HCT116 (cell line): Measurements from ENCODE around the gene SEC61A1. TPM values are rescaled to one million over a fixed set of nuclear protein-coding genes. Genes with fewer than 3 reads are reported as not detected.

ENCODE experiments used
- ATAC-seq: fragments of 200-7000 bp; cut with Tn5 transposase; 2 replicates; pipeline ENCODE4 v1.9.1; 2020; ENCODE audit warnings: mild to moderate bottlenecking, moderate library complexity
- BruUV-seq: library from RNA; stranded (reverse); fragments of 400-500 nt; replicated peaks from 2 replicates; lab custom pipeline; 2021; lab: Mats Ljungman, UMichigan
- CTCF ChIA-PET: fragments of 300-600 bp; sonication (Branson Sonifier 250); formaldehyde crosslinking; loops from one replicate; lab custom pipeline; 2021; ENCODE audit warnings: antibody characterized with exemption; lab: Charles Lee
- POLR2A ChIA-PET: fragments of 300-600, 350-600 bp; sonication (Branson Sonifier 250); formaldehyde crosslinking; loops from one replicate; lab custom pipeline; 2021; ENCODE audit warnings: antibody characterized with exemption; lab: Charles Lee
- RAD21 ChIA-PET, 2 experiments: fragments of 300-600 bp; sonication (Branson Sonifier 250); formaldehyde crosslinking; loops; one replicate each; lab custom pipeline; 2023; ENCODE audit warnings: low total read pairs in 2 of 2; ENCODE audit not compliant: uncharacterized antibody in 2 of 2, unreplicated experiment in 2 of 2, low non-redundant PET in 1 of 2; lab: Charles Lee
- DNase-seq: peaks from one replicate; pipeline ENCODE4 v3.0.0-alpha.2; 2010; ENCODE audit warnings: low read depth, low spot score
- H2AFZ ChIP-seq: fragments of 200-600 bp; shearing (Covaris generic), sonication (generic); 2 replicates; pipeline ENCODE4 v1.6.1; 2017; ENCODE audit warnings: low read depth, mixed run types, mixed read lengths, antibody characterized with exemption, low read length; ENCODE audit not compliant: poor library complexity, severe bottlenecking
- H3K27ac ChIP-seq: 2 replicates; pipeline ENCODE4 v1.5.1; 2012; ENCODE audit warnings: low read depth, low read length
- H3K27me3 ChIP-seq: fragments of 200-600 bp; sonication (generic); 2 replicates; pipeline ENCODE4 v1.6.1; 2016; ENCODE audit warnings: mixed run types, low read length, mixed read lengths; ENCODE audit not compliant: insufficient read depth
- H3K36me3 ChIP-seq, 2 experiments: fragments of 200-500 bp in 1 of 2; fragments of 200-600 bp in 1 of 2; sonication (Bioruptor generic) in 1 of 2; sonication (generic) in 1 of 2; 2 replicates each; pipeline versions ENCODE4 v1.5.1 to v1.6.1; 2014 to 2016; ENCODE audit warnings: low read length in 2 of 2, inconsistent platforms in 1 of 2, mixed read lengths in 1 of 2, mixed run types in 1 of 2; ENCODE audit not compliant: insufficient read depth in 2 of 2, control insufficient read depth in 1 of 2
- H3K4me1 ChIP-seq, 2 experiments: fragments of 200-600 bp in 1 of 2; sonication (generic) in 1 of 2; 2 replicates each; pipeline versions ENCODE4 v1.5.1 to v1.6.1; 2012 to 2017; ENCODE audit warnings: low read length in 2 of 2, inconsistent platforms in 1 of 2, mild to moderate bottlenecking in 1 of 2, mixed read lengths in 1 of 2, mixed run types in 1 of 2, moderate library complexity in 1 of 2; ENCODE audit not compliant: insufficient read depth in 2 of 2, control insufficient read depth in 1 of 2
- H3K4me2 ChIP-seq: fragments of 200-600 bp; sonication (generic); 2 replicates; pipeline ENCODE4 v1.6.1; 2017; ENCODE audit warnings: mixed run types, low read length, mixed read lengths
- H3K4me3 ChIP-seq, 2 experiments: fragments of 200-600 bp in 1 of 2; sonication (generic) in 1 of 2; replicated peaks in 1 of 2; 2 replicates each; pipeline ENCODE4 v1.5.1; 2011 to 2016; ENCODE audit warnings: low read length in 2 of 2, control low read depth in 1 of 2, low read depth in 1 of 2, mild to moderate bottlenecking in 1 of 2, mixed read lengths in 1 of 2, mixed run types in 1 of 2
- H3K79me2 ChIP-seq: fragments of 200-600 bp; sonication (generic); 2 replicates; pipeline ENCODE4 v1.6.1; 2017; ENCODE audit warnings: mild to moderate bottlenecking, mixed run types, low read length, moderate library complexity, mixed read lengths; ENCODE audit not compliant: insufficient read depth
- H3K9ac ChIP-seq: fragments of 200-600 bp; sonication (generic); 2 replicates; pipeline ENCODE4 v1.6.1; 2016; ENCODE audit warnings: low read length, mixed read lengths
- H3K9me2 ChIP-seq: fragments of 200-600 bp; sonication (generic), shearing (Covaris generic); 2 replicates; pipeline ENCODE4 v1.6.1; 2017; ENCODE audit warnings: mixed run types, mild to moderate bottlenecking, moderate library complexity; ENCODE audit not compliant: insufficient read depth
- H3K9me3 ChIP-seq, 2 experiments: fragments of 200-500 bp in 1 of 2; fragments of 200-600 bp in 1 of 2; sonication (Bioruptor generic) in 1 of 2; sonication (generic) in 1 of 2; 2 replicates each; pipeline ENCODE4 v1.6.1; 2014 to 2017; ENCODE audit warnings: low read length in 2 of 2, mixed read lengths in 2 of 2, inconsistent platforms in 1 of 2, low read depth in 1 of 2, mild to moderate bottlenecking in 1 of 2, mixed run types in 1 of 2, moderate library complexity in 1 of 2; ENCODE audit not compliant: control insufficient read depth in 1 of 2, insufficient read depth in 1 of 2
- H4K20me1 ChIP-seq: fragments of 200-600 bp; sonication (generic), shearing (Covaris generic); 2 replicates; pipeline ENCODE4 v1.6.1; 2017; ENCODE audit warnings: mixed run types, mild to moderate bottlenecking, moderate library complexity; ENCODE audit not compliant: insufficient read depth
- CBX3 ChIP-seq: IDR thresholded peaks from 2 replicates; pipeline ENCODE4 v1.6.1; 2012; ENCODE audit warnings: low read depth
- EGR1 ChIP-seq: IDR thresholded peaks from 2 replicates; pipeline ENCODE4 v1.6.1; 2012; ENCODE audit warnings: low read depth
- ELF1 ChIP-seq: IDR thresholded peaks from 2 replicates; pipeline ENCODE4 v1.6.1; 2012; ENCODE audit warnings: low read depth, borderline replicate concordance
- EZH2 ChIP-seq: fragments of 200-600 bp; sonication (generic); IDR thresholded peaks from 2 replicates; pipeline ENCODE4 v1.6.1; 2017; ENCODE audit warnings: antibody characterized with exemption, mixed run types
- FOSL1 ChIP-seq: IDR thresholded peaks from 2 replicates; pipeline ENCODE4 v1.6.1; 2012; ENCODE audit warnings: low read depth
- JUND ChIP-seq: IDR thresholded peaks from 2 replicates; pipeline ENCODE4 v1.6.1; 2012
- POLR2A ChIP-seq: IDR thresholded peaks from 2 replicates; pipeline ENCODE4 v1.7.0; 2011; ENCODE audit warnings: borderline replicate concordance; ENCODE audit not compliant: insufficient read depth, insufficient read length; ENCODE audit errors: extremely low read depth
- POLR2AphosphoS5 ChIP-seq: IDR thresholded peaks from 2 replicates; pipeline ENCODE4 v1.6.1; 2011; ENCODE audit warnings: mild to moderate bottlenecking, low read depth, low read length, moderate library complexity
- SIN3A ChIP-seq: IDR thresholded peaks from 2 replicates; pipeline ENCODE4 v1.6.1; 2012; ENCODE audit warnings: low read depth
- SP1 ChIP-seq: IDR thresholded peaks from 2 replicates; pipeline ENCODE4 v1.6.1; 2012; ENCODE audit warnings: low read depth
- SRF ChIP-seq: IDR thresholded peaks from 2 replicates; pipeline ENCODE4 v1.6.1; 2012; ENCODE audit warnings: low read depth
- TCF7L2 ChIP-seq: IDR thresholded peaks from 2 replicates; pipeline ENCODE4 v1.7.0; 2011; ENCODE audit warnings: borderline replicate concordance, inconsistent platforms; ENCODE audit not compliant: insufficient read depth, insufficient read length; ENCODE audit errors: extremely low read depth
- YY1 ChIP-seq: IDR thresholded peaks from 2 replicates; pipeline ENCODE4 v1.6.1; 2011; ENCODE audit warnings: low read length, low read depth, moderate library complexity, mild to moderate bottlenecking; ENCODE audit not compliant: insufficient replicate concordance; ENCODE audit errors: extremely low read depth
- ZFX ChIP-seq: fragments of 450-650 bp; IDR thresholded peaks from 2 replicates; pipeline ENCODE4 v1.6.1; 2017
- ZNF274 ChIP-seq: fragments of 200-500 bp; sonication (Bioruptor generic); IDR thresholded peaks from 2 replicates; pipeline ENCODE4 v1.6.1; 2014; ENCODE audit warnings: mild to moderate bottlenecking, low read depth, low read length, inconsistent platforms
- intact Hi-C: fragments of 100-400 bp; cut with micrococcal nuclease; formaldehyde crosslinking; loops from 2 replicates; pipeline ENCODE4 v1.10.0; 2022
- total RNA-seq: library from RNA; stranded (reverse); gene quantifications from one replicate; pipeline ENCODE4 v1.2.1, GENCODE V29; 2021; ENCODE audit not compliant: unreplicated experiment
- TF ChIP-seq, protein P1 (sequence below): IDR thresholded peaks from 2 replicates; pipeline ENCODE4 v1.6.1; 2012
- TF ChIP-seq, protein P2 (sequence below): IDR thresholded peaks from 2 replicates; pipeline ENCODE4 v1.6.1; 2011; ENCODE audit warnings: mild to moderate bottlenecking, low read length, moderate library complexity; ENCODE audit not compliant: insufficient replicate concordance; ENCODE audit errors: extremely low read depth
- TF ChIP-seq, protein P3 (sequence below), 3 experiments: fragments of 200-600 bp in 1 of 3; sonication (generic) in 1 of 3; IDR thresholded peaks in 2 of 3; conservative IDR thresholded peaks in 1 of 3; 2 replicates each; pipeline ENCODE4 v1.5.1; 2012 to 2017; ENCODE audit warnings: low read depth in 2 of 3, low read length in 2 of 3, antibody characterized with exemption in 1 of 3, borderline replicate concordance in 1 of 3, control low read depth in 1 of 3, mild to moderate bottlenecking in 1 of 3, mixed read lengths in 1 of 3, mixed run types in 1 of 3, moderate library complexity in 1 of 3; ENCODE audit not compliant: insufficient read depth in 1 of 3
- TF ChIP-seq, protein P4 (sequence below): IDR thresholded peaks from 2 replicates; pipeline ENCODE4 v1.6.1; 2012; ENCODE audit warnings: low read depth
- TF ChIP-seq, protein P5 (sequence below): IDR thresholded peaks from 2 replicates; pipeline ENCODE4 v1.6.1; 2012

SEC61A1 gene
- total RNA-seq, 1 experiment from 2014 or later = 176 TPM

DNA sequence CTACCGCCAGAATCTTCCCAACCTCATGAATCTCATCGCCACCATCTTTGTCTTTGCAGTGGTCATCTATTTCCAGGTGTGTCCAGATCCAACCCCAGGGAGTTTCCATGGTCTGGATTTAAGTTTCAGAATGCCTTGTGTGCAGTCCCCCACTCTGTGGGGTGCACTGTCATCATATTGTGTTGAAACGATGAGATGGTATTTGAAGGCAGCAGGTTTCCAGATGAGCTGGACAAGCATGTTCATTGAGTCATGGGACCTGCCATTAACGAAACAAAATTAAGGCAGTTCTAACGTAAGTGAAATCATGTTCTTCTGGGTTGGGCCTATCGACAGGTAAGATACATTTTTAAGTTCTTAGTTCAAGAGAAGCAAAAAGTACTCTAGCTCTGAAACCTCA, 12.7 kb downstream of the SEC61A1 start:
- peaks cover 14% of the 10 kb centered on the region; the same call in 1 of the 2 replicates for H4K20me1 ChIP-seq

More for the DNA sequence above, 12.7 kb downstream of the SEC61A1 start:
- H3K9me2 ChIP-seq = no peaks in the 10 kb centered on the region
- H3K27me3 ChIP-seq = no peaks in the 10 kb centered on the region
- no TSS peak for BruUV-seq
- no peak for DNase-seq
- no peak for TF ChIP-seq SP1
- TF ChIP-seq ZNF274 = no peak
- TF ChIP-seq YY1 = no peak
- TF ChIP-seq, protein P1, sequence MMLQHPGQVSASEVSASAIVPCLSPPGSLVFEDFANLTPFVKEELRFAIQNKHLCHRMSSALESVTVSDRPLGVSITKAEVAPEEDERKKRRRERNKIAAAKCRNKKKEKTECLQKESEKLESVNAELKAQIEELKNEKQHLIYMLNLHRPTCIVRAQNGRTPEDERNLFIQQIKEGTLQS = no peak
- TF ChIP-seq POLR2A = no peak
- no peak for TF ChIP-seq SIN3A
- no peak for TF ChIP-seq FOSL1
- TF ChIP-seq, protein P2, sequence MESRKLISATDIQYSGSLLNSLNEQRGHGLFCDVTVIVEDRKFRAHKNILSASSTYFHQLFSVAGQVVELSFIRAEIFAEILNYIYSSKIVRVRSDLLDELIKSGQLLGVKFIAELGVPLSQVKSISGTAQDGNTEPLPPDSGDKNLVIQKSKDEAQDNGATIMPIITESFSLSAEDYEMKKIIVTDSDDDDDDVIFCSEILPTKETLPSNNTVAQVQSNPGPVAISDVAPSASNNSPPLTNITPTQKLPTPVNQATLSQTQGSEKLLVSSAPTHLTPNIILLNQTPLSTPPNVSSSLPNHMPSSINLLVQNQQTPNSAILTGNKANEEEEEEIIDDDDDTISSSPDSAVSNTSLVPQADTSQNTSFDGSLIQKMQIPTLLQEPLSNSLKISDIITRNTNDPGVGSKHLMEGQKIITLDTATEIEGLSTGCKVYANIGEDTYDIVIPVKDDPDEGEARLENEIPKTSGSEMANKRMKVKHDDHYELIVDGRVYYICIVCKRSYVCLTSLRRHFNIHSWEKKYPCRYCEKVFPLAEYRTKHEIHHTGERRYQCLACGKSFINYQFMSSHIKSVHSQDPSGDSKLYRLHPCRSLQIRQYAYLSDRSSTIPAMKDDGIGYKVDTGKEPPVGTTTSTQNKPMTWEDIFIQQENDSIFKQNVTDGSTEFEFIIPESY = no peak
- TF ChIP-seq JUND = no peak
- TF ChIP-seq ZFX = no peak
- TF ChIP-seq, protein P3, sequence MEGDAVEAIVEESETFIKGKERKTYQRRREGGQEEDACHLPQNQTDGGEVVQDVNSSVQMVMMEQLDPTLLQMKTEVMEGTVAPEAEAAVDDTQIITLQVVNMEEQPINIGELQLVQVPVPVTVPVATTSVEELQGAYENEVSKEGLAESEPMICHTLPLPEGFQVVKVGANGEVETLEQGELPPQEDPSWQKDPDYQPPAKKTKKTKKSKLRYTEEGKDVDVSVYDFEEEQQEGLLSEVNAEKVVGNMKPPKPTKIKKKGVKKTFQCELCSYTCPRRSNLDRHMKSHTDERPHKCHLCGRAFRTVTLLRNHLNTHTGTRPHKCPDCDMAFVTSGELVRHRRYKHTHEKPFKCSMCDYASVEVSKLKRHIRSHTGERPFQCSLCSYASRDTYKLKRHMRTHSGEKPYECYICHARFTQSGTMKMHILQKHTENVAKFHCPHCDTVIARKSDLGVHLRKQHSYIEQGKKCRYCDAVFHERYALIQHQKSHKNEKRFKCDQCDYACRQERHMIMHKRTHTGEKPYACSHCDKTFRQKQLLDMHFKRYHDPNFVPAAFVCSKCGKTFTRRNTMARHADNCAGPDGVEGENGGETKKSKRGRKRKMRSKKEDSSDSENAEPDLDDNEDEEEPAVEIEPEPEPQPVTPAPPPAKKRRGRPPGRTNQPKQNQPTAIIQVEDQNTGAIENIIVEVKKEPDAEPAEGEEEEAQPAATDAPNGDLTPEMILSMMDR (IDR thresholded peaks at IDR 0.05 in 2 of 3, conservative IDR thresholded peaks at IDR 0.05 in 1 of 3; ENCODE audit: borderline replicate concordance in 1 of 3, insufficient read depth in 1 of 3, low read depth in 2 of 3, low read length in 2 of 3) = no peak
- TF ChIP-seq, protein P4, sequence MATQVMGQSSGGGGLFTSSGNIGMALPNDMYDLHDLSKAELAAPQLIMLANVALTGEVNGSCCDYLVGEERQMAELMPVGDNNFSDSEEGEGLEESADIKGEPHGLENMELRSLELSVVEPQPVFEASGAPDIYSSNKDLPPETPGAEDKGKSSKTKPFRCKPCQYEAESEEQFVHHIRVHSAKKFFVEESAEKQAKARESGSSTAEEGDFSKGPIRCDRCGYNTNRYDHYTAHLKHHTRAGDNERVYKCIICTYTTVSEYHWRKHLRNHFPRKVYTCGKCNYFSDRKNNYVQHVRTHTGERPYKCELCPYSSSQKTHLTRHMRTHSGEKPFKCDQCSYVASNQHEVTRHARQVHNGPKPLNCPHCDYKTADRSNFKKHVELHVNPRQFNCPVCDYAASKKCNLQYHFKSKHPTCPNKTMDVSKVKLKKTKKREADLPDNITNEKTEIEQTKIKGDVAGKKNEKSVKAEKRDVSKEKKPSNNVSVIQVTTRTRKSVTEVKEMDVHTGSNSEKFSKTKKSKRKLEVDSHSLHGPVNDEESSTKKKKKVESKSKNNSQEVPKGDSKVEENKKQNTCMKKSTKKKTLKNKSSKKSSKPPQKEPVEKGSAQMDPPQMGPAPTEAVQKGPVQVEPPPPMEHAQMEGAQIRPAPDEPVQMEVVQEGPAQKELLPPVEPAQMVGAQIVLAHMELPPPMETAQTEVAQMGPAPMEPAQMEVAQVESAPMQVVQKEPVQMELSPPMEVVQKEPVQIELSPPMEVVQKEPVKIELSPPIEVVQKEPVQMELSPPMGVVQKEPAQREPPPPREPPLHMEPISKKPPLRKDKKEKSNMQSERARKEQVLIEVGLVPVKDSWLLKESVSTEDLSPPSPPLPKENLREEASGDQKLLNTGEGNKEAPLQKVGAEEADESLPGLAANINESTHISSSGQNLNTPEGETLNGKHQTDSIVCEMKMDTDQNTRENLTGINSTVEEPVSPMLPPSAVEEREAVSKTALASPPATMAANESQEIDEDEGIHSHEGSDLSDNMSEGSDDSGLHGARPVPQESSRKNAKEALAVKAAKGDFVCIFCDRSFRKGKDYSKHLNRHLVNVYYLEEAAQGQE = no peak
- TF ChIP-seq EZH2 = no peak
- TF ChIP-seq, protein P5, sequence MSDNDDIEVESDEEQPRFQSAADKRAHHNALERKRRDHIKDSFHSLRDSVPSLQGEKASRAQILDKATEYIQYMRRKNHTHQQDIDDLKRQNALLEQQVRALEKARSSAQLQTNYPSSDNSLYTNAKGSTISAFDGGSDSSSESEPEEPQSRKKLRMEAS = no peak
- no peak for TF ChIP-seq POLR2AphosphoS5
- no peak for TF ChIP-seq SRF
- TF ChIP-seq EGR1 = no peak
- TF ChIP-seq ELF1 = no peak
- no peak for TF ChIP-seq CBX3
- no peak for TF ChIP-seq TCF7L2
- TF ChIP-seq, all 23 proteins: peak for 0
- Histone ChIP-seq H3K4me1 (no peaks in the 10 kb centered on the region), H3K27ac (no peak overlapping the region), H3K9me3 (no peaks in the 10 kb centered on the region), H3K79me2 (peaks cover 53% of the 10 kb centered on the region; the same call in 1 of the 2 replicates), H3K36me3 (peaks cover 80 to 86% of the 10 kb centered on the region in 2 experiments), H2AFZ (no peak overlapping the region), H3K4me3 (no peak overlapping the region), H3K9ac (no peak overlapping the region), H3K4me2 (no peak overlapping the region)
- ATAC-seq = no peak
- CTCF ChIA-PET = interaction anchor here (0.8 kb wide), 1 partner anchor 10 kb away, joined by 3 read pairs; no protein-coding TSS in a partner anchor
- intact Hi-C loops = loop anchor here (10.0 kb wide), 1 partner anchor 410 kb away; no protein-coding TSS in a partner anchor
- POLR2A ChIA-PET = no interaction called here
- RAD21 ChIA-PET = no interaction called here
